ENCODE results near the gene PER2. TPM values are rescaled to one million over a fixed set of nuclear protein-coding genes. Genes with fewer than 3 reads are reported as not detected.
"Not testable (repeated sequence)": the region's sequence is repeated elsewhere in the genome, so short reads cannot be mapped to it uniquely, and the experiment has no call there.

The PER2 gene
- total RNA-seq, 4 donors from 2014 or later, result 15.9 to 82.3 (median 18.1) TPM

DNA sequence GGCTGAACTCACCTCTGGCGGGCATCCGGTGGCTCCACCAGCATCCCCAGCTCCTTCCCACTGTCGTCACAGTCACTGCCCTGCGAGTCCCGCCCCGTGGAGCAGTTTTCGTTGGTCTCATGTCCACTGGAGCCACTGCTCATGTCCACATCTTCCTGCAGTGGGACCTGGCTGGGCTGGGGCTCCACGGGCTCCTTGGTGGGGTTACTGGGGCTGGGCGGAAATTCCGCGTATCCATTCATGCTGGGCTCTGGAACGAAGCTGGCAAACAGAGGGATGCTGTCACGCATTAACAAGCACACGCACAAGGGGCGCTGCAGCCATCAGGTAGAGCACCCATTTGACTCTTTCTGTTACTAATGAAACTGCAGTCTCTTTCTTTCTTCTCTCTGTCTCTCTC, 10.7 kb downstream of the PER2 start:
- WGBS, 2 donors, result 83 to 84% methylated on average over 14 to 15 of the region's 15 CpGs
- no peak overlapping the region for H3K4me3 ChIP-seq (ENCODE audit: low read depth, poor library complexity, severe bottlenecking)
- intact Hi-C loops (cut with DNase I; ENCODE audit: low total_unique reads), result no loop called here
- DNase-seq (ENCODE audit: low spot score in 2 of 2), result no peak
- TF ChIP-seq, protein P1, sequence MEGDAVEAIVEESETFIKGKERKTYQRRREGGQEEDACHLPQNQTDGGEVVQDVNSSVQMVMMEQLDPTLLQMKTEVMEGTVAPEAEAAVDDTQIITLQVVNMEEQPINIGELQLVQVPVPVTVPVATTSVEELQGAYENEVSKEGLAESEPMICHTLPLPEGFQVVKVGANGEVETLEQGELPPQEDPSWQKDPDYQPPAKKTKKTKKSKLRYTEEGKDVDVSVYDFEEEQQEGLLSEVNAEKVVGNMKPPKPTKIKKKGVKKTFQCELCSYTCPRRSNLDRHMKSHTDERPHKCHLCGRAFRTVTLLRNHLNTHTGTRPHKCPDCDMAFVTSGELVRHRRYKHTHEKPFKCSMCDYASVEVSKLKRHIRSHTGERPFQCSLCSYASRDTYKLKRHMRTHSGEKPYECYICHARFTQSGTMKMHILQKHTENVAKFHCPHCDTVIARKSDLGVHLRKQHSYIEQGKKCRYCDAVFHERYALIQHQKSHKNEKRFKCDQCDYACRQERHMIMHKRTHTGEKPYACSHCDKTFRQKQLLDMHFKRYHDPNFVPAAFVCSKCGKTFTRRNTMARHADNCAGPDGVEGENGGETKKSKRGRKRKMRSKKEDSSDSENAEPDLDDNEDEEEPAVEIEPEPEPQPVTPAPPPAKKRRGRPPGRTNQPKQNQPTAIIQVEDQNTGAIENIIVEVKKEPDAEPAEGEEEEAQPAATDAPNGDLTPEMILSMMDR (IDR thresholded peaks at IDR 0.05), result no peak
- TF ChIP-seq POLR2A (IDR thresholded peaks at IDR 0.05), result no peak

DNA sequence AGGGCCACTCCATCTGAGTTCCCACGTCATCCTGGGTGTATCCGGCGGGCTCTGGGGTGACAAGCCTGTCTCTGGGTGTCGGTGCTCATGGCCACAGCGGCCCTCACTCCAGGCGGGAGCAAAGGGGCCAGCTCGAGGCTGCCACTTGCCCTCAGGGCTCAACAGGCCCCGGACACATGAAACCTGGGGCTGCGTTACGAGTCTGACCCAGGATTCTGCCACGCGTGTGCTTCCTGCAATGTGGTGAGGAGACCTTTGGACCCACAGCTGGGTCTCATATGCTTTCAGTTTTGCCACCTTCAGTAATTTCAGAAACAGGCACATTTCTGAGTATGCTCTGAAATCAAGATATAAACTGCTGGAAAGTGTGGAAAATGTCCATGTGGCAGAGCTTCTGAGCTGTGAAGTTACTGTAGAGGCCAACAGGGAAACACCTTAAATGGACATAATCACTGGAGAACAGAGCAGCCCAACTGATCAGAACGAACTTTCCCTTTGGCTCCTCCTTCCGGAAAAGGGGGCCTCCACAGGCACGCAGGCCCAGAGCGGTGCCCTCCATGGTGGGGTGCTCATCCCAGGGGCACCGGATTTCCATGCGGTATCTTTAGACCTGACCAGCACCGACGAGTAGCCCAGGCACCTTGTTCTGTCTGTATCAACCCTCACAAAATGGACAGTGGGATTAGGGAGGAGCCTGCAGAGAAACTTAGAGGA, 14.1 kb downstream of the PER2 start:
- intact Hi-C loops (cut with DNase I; ENCODE audit: low total_unique reads), result no loop called here
- TF ChIP-seq, protein P1 (IDR thresholded peaks at IDR 0.05), result no peak
- TF ChIP-seq POLR2A (IDR thresholded peaks at IDR 0.05), result no peak
- DNase-seq (ENCODE audit: low spot score in 2 of 2), result no peak
- H3K4me3 ChIP-seq (ENCODE audit: low read depth, poor library complexity, severe bottlenecking), result no peak overlapping the region
- 87 to 96% methylated on average over 20 of the region's 20 CpGs for WGBS, 2 donors

DNA sequence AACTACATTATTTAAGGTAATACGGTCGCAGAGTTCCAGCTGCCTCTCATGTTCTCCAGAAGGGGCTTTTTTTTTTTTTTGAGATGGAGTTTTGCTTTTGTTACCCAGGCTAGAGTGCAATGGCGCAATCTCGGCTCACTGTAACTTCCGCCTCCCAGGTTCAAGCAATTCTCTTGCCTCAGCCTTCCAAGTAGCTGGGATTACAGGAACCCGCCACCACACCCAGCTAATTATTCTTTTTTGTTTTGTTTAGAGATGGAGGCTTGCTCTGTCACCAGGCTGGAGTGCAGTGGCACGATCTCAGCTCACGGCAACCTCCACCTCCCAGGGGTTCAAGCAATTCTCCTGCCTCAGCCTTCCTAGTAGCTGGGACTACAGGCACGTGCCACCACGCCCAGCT, 15.0 kb downstream of the PER2 start:
- WGBS, 2 donors, result 80 to 91% methylated on average over 10 of the region's 10 CpGs
- intact Hi-C loops (cut with DNase I; ENCODE audit: low total_unique reads); H3K4me3 ChIP-seq (ENCODE audit: low read depth, poor library complexity, severe bottlenecking); DNase-seq (ENCODE audit: low spot score in 2 of 2): not testable (repeated sequence)

DNA sequence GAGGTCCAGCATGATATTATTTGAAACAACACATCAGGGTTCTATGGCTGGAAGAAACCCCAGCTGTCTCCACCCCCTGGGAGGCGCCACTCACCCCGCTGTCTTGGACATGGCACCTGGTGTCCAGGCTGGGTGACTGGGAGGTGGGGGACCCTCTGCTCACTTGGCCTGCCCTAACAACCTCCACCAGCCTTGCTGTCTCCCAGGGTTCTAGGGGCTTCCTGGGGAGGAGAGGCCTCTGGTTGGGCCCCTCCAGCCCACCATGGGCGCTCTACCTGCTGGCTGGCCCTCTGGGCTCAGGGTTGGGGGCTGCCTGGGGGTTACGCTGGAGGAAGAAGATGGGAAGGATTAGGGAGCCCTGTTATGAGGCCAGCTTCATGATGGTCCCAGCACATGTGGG, 16.3 kb downstream of the PER2 start:
- WGBS, 2 donors, result 99 to 100% methylated on average over 4 of the region's 4 CpGs
- H3K4me3 ChIP-seq (ENCODE audit: low read depth, poor library complexity, severe bottlenecking), result no peak overlapping the region
- DNase-seq (ENCODE audit: low spot score in 2 of 2), result no peak
- intact Hi-C loops (cut with DNase I; ENCODE audit: low total_unique reads), result no loop called here
- TF ChIP-seq POLR2A (IDR thresholded peaks at IDR 0.05), result no peak
- TF ChIP-seq, protein P1 (IDR thresholded peaks at IDR 0.05), result no peak

DNA sequence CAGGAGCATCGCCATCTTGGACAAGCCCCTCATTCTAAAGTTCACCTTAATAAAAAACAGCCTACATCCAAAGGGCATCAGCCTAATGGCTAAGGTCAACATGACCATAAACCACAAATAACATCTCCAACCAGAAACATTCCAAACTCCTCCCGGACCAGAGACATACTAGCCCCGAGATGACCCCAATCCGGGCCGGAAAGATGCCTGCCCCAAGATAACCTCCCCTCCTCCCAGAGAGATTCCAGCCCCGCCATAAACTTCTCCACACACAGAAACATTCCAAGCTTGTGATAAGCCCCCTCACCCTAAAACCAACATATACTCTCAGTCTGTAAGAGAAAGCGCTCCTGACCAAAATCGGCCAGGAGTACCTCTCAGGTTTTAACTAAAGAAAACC, 16.7 kb downstream of the PER2 start:
- 79 to 83% methylated on average over 8 of the region's 8 CpGs for WGBS, 2 donors
- DNase-seq (ENCODE audit: low spot score in 2 of 2); intact Hi-C loops (cut with DNase I; ENCODE audit: low total_unique reads); H3K4me3 ChIP-seq (ENCODE audit: low read depth, poor library complexity, severe bottlenecking): not testable (repeated sequence)

DNA sequence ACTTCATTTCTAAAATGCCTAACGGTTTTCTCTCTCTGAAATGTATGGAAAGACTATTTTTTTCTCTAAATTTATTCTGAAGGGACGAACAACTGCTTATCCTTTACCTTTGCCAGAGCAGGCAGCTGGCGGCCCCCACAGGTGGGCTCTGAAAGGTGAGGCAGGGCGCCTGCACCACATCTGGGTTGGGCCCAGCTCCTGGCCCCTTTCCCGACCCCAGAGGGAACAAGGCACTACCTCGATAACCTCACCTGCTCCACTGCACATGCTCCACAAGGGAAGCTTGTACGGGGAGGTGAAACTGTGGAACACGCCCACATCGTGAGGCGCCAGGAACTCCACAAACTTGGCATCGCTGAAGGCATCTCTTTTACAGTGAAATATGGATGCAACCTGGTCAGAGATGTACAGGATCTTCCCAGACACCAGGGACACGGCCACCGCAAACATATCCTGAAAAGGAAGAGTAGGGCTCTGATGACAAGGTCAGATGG, 17.3 kb downstream of the PER2 start:
- intact Hi-C loops (cut with DNase I; ENCODE audit: low total_unique reads), result no loop called here
- DNase-seq (ENCODE audit: low spot score in 2 of 2), result no peak
- H3K4me3 ChIP-seq (ENCODE audit: low read depth, poor library complexity, severe bottlenecking), result no peak overlapping the region
- WGBS, 2 donors, result 62 to 63% methylated on average over 13 of the region's 13 CpGs
- TF ChIP-seq, protein P1 (IDR thresholded peaks at IDR 0.05), result no peak

DNA sequence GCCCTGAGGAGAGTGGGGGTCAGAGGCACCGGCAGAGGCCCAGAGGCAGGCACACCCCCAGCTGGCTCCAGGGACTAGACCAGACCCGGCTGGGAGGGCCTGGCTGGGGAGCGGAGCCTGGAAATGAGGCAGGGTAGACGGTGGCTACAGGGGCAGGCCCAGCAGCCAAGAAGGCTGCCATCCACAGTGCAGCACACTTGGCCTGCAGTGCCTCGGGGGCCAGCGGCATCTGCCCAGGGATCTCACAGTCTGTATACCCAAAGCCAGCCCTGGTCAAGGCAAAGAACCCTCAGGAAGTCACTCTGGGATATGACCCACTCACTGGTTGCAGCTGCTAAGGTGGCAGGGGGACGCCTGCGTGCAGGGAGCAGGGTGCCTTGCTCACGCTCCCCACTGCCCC, 17.8 kb downstream of the PER2 start:
- H3K4me3 ChIP-seq (ENCODE audit: low read depth, poor library complexity, severe bottlenecking), result no peak overlapping the region
- 84 to 88% methylated on average over 9 of the region's 9 CpGs for WGBS, 2 donors
- intact Hi-C loops (cut with DNase I; ENCODE audit: low total_unique reads), result no loop called here
- no peak for DNase-seq (ENCODE audit: low spot score in 2 of 2)
- TF ChIP-seq POLR2A (IDR thresholded peaks at IDR 0.05), result no peak
- TF ChIP-seq, protein P1 (IDR thresholded peaks at IDR 0.05), result no peak
